Measurements from ENCODE around the gene ARRB2.

The ARRB2 gene

DNA sequence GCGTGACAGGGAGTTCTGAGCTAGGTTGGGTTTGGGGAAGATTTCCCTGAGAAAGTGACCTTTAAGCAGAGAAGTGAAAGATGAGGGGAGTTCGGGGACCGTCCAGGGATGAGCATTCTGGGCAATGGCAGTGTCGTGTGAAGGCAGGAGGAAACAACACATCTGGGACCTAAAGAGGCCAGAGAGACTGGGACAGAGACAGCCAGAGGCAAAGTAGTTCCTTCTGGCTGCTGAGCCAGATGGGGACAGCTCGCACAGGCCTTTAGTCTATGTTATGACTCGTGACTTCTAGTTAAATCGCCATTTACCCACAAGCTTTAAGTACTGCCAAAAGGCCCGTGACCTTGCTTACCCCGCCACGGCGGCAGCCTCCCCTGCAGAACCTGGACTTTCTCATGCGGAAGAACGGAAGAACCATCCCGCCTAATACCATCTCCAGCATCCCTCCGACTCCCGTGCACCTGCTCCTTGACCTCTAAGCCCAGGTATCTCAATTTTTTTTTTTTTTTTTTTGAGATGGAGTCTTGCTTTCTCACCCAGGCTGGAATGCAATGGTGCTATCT, 12.3 kb downstream of the ARRB2 start:
- 89 to 92% methylated on average over 16 of the region's 16 CpGs for WGBS, 2 experiments
- Histone ChIP-seq H3K4me1 (ENCODE audit: control insufficient read depth, insufficient read depth, low read length) (no peaks in the 10 kb centered on the region), H3K27ac (ENCODE audit: insufficient read depth, low read depth, low read length, poor library complexity, severe bottlenecking) (no peak overlapping the region), H3K36me3 (ENCODE audit: control insufficient read depth, insufficient read depth, low read length) (peaks cover 10% of the 10 kb centered on the region), H3K4me3 (ENCODE audit: insufficient read depth, low read depth, low read length) (no peak overlapping the region), H3K27me3 (ENCODE audit: control insufficient read depth, insufficient read depth, low read length, poor library complexity, severe bottlenecking) (no peaks in the 10 kb centered on the region), H3K9me3 (ENCODE audit: control insufficient read depth, low read length) (no peaks in the 10 kb centered on the region)

DNA sequence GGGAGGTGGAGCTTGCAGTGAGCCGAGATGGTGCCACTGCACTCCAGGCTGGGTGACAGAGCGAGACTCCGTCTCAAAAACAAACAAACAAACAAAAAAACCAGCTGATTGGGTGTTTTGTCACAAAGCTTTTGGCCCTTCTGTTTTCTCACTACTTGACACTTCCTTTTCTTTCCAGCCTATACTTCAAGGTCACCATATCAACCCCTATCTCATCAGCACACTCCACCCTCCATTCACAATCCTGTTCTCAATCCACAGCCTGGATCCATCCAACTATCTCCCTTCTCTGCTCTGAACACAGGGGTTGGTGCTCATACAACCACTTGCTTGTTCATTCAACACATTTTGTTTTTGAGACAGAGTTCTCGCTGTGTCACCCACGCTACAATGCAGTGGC, 14.2 kb downstream of the ARRB2 start:
- 85 to 90% methylated on average over 5 of the region's 5 CpGs for WGBS, 2 experiments
- H3K27me3 ChIP-seq (ENCODE audit: control insufficient read depth, insufficient read depth, low read length, poor library complexity, severe bottlenecking): no peaks in the 10 kb centered on the region

DNA sequence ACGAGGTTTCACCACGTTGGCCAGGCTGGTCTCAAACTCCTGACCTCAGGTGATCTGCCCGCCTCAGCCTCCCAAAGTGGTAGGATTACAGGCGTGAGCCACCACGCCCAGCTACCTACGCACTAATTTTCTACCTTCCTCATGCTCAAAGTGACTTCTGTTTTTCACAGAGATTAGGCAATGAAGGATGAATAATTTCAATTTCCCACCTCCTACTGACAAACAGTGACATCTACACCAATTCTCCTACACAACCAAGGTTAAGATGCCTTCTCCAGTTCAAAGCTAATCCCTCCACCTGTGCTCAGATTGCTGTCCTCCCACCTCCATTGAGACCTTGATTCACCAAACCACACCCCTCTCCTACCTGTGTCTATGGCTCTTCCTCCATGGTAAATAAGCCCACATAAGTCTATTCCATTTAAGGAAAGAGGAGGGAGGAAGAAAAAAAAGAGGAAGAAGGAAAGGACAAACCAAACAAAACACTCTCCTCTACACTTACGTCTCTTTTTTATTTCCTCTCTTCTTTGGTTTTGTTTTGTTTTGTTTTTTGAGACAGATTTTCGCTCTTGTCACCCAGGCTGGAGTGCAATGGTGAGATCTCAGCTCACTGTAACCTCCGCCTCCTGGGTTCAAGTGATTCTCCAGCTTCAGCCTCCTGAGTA, 15.3 kb downstream of the ARRB2 start:
- 84 to 90% methylated on average over 8 to 9 of the region's 9 CpGs for WGBS, 2 experiments

More for the DNA sequence above, 14.2 kb downstream of the ARRB2 start:
- Histone ChIP-seq H3K4me3 (ENCODE audit: insufficient read depth, low read depth, low read length) (no peak overlapping the region), H3K27ac (ENCODE audit: insufficient read depth, low read depth, low read length, poor library complexity, severe bottlenecking) (no peak overlapping the region), H3K4me1 (ENCODE audit: control insufficient read depth, insufficient read depth, low read length) (no peaks in the 10 kb centered on the region), H3K36me3 (ENCODE audit: control insufficient read depth, insufficient read depth, low read length) (no peaks in the 10 kb centered on the region), H3K9me3 (ENCODE audit: control insufficient read depth, low read length) (no peaks in the 10 kb centered on the region)

DNA sequence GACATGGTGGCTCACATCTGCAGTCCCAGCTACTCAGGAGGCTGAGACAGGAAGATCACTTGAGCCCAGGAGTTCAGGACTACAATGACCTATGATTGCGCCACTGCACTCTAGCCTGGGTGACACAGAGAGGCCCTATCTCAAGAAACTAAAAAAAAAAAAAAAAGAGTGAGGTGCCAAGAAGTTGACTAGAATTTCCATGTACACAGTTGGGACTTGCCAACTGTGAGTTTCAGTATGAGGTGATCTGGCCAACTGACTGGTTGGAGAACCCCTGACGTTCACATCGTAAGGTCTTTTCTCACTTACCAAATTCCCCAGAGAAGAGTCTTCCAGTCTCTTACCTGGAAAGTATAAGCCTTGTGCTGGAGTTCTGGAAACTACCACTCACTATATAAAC, 17.7 kb downstream of the ARRB2 start:
- no peaks in the 10 kb centered on the region for H3K9me3 ChIP-seq (ENCODE audit: control insufficient read depth, low read length)
- H3K27ac ChIP-seq (ENCODE audit: insufficient read depth, low read depth, low read length, poor library complexity, severe bottlenecking): no peak overlapping the region
- peaks cover 3% of the 10 kb centered on the region for H3K4me1 ChIP-seq (ENCODE audit: control insufficient read depth, insufficient read depth, low read length)
- WGBS, 2 experiments: 89 to 100% methylated on average over 2 of the region's 3 CpGs
- no peak overlapping the region for H3K4me3 ChIP-seq (ENCODE audit: insufficient read depth, low read depth, low read length)
- no peaks in the 10 kb centered on the region for H3K36me3 ChIP-seq (ENCODE audit: control insufficient read depth, insufficient read depth, low read length)
- no peaks in the 10 kb centered on the region for H3K27me3 ChIP-seq (ENCODE audit: control insufficient read depth, insufficient read depth, low read length, poor library complexity, severe bottlenecking)

More for the DNA sequence above, 15.3 kb downstream of the ARRB2 start:
- no peak overlapping the region for H3K27ac ChIP-seq (ENCODE audit: insufficient read depth, low read depth, low read length, poor library complexity, severe bottlenecking)
- no peaks in the 10 kb centered on the region for H3K4me1 ChIP-seq (ENCODE audit: control insufficient read depth, insufficient read depth, low read length)
- H3K27me3 ChIP-seq (ENCODE audit: control insufficient read depth, insufficient read depth, low read length, poor library complexity, severe bottlenecking): no peaks in the 10 kb centered on the region
- no peaks in the 10 kb centered on the region for H3K9me3 ChIP-seq (ENCODE audit: control insufficient read depth, low read length)
- no peaks in the 10 kb centered on the region for H3K36me3 ChIP-seq (ENCODE audit: control insufficient read depth, insufficient read depth, low read length)
- H3K4me3 ChIP-seq (ENCODE audit: insufficient read depth, low read depth, low read length): no peak overlapping the region

DNA sequence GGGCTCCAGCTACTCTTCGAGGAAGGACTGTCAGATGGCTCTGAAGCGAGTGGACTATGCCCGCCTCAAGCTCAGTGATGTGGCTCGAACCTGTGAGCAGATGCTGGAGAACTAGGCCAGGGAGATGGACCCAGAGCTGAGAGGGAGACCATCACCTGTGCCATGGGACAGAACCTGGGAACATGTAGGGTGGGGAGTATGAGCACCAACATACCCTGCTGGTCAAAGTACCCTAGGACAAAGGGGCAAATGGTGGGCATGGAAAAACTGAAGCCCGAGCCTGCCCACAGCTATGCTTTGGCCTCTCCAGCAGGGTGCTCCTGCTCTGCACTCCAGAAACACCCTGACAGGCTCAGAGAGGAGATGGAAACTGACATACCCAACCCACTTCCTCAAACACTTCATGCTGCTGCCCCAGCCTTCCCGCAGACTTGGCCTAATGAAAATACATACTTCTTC, 22.7 kb downstream of the ARRB2 start:
- H3K27ac ChIP-seq (ENCODE audit: insufficient read depth, low read depth, low read length, poor library complexity, severe bottlenecking): no peak overlapping the region
- peaks cover 3% of the 10 kb centered on the region for H3K4me1 ChIP-seq (ENCODE audit: control insufficient read depth, insufficient read depth, low read length)
- 95 to 97% methylated on average over 6 of the region's 6 CpGs for WGBS, 2 experiments
- no peaks in the 10 kb centered on the region for H3K36me3 ChIP-seq (ENCODE audit: control insufficient read depth, insufficient read depth, low read length)
- no peaks in the 10 kb centered on the region for H3K9me3 ChIP-seq (ENCODE audit: control insufficient read depth, low read length)
- H3K27me3 ChIP-seq (ENCODE audit: control insufficient read depth, insufficient read depth, low read length, poor library complexity, severe bottlenecking): peaks cover 24% of the 10 kb centered on the region
- H3K4me3 ChIP-seq (ENCODE audit: insufficient read depth, low read depth, low read length): no peak overlapping the region

DNA sequence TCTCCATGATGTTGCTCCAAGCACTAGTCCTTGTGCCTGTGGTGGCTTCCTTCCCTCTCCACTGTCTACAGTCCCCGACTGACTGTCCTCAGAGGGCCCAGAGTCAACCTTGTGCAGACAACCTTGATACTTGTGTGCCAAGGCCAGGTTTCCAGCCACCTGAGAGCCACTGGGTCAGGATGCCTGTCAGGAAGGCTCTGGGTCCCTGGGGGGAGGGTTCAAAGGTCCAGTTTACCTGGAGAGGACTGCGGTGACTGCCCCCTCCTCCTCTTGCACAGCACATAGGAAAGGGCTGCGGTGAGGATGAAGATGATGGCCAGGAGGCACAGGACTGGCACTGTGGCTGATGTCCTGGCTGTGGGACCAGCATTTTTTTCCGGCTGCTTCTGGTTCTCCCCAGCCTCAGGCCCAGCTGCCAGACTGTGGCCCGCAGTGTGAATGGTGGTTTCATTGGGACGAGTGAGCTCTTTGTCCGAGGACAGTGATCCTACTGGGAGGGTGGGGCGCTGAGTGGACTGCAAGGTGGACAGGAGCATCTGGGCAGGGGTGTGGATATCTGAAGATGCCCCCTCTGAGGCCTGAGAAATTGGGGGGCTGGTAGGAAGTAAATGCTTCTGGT, 24.5 kb downstream of the ARRB2 start:
- Histone ChIP-seq H3K27me3 (ENCODE audit: control insufficient read depth, insufficient read depth, low read length, poor library complexity, severe bottlenecking) (peaks cover 43% of the 10 kb centered on the region), H3K4me3 (ENCODE audit: insufficient read depth, low read depth, low read length) (no peak overlapping the region), H3K36me3 (ENCODE audit: control insufficient read depth, insufficient read depth, low read length) (no peaks in the 10 kb centered on the region), H3K4me1 (ENCODE audit: control insufficient read depth, insufficient read depth, low read length) (peaks cover 3% of the 10 kb centered on the region), H3K9me3 (ENCODE audit: control insufficient read depth, low read length) (no peaks in the 10 kb centered on the region), H3K27ac (ENCODE audit: insufficient read depth, low read depth, low read length, poor library complexity, severe bottlenecking) (no peak overlapping the region)
- WGBS, 2 experiments: 87 to 89% methylated on average over 8 of the region's 8 CpGs

DNA sequence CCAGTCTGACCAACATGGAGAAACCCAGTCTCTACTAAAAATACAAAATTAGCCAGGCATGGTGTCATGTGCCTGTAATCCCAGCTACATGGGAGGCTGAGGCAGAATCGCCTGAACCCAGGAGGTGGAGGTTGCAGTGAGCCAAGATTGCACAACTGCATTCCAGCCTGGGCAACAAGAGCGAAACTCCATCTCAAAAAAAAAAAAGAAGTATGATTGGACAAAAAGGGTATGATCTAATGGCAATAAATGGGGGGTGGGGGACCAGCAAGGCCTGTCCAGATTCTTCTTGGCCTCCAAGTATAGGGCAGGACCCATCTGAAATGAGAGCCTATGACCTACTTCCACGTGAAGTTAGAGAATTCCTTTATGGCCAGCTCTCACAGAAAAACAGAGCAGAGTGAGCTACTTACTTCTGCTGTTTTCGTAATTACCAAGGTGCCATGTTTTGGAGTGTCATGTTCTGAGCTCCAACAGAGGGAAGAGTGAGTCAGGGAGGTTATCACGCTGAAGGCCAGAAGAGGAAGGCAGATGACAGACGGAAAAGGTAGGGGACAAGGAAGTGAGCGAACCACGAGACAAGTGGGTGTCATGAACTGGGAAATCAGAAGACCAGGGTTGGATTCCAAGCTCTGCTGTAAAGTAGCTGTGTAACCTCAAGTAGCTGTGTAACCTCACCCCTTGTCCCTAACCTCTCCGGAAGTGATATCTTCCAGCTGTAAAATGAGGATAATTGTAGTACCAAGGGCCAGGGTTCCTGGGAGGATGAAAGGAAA, 25.6 kb downstream of the ARRB2 start:
- WGBS, 2 experiments: 79 to 82% methylated on average over 9 of the region's 9 CpGs
- Histone ChIP-seq H3K27me3 (ENCODE audit: control insufficient read depth, insufficient read depth, low read length, poor library complexity, severe bottlenecking) (peaks cover 54% of the 10 kb centered on the region), H3K27ac (ENCODE audit: insufficient read depth, low read depth, low read length, poor library complexity, severe bottlenecking) (no peak overlapping the region), H3K4me1 (ENCODE audit: control insufficient read depth, insufficient read depth, low read length) (peaks cover 3% of the 10 kb centered on the region), H3K4me3 (ENCODE audit: insufficient read depth, low read depth, low read length) (no peak overlapping the region), H3K36me3 (ENCODE audit: control insufficient read depth, insufficient read depth, low read length) (no peaks in the 10 kb centered on the region), H3K9me3 (ENCODE audit: control insufficient read depth, low read length) (no peaks in the 10 kb centered on the region)

DNA sequence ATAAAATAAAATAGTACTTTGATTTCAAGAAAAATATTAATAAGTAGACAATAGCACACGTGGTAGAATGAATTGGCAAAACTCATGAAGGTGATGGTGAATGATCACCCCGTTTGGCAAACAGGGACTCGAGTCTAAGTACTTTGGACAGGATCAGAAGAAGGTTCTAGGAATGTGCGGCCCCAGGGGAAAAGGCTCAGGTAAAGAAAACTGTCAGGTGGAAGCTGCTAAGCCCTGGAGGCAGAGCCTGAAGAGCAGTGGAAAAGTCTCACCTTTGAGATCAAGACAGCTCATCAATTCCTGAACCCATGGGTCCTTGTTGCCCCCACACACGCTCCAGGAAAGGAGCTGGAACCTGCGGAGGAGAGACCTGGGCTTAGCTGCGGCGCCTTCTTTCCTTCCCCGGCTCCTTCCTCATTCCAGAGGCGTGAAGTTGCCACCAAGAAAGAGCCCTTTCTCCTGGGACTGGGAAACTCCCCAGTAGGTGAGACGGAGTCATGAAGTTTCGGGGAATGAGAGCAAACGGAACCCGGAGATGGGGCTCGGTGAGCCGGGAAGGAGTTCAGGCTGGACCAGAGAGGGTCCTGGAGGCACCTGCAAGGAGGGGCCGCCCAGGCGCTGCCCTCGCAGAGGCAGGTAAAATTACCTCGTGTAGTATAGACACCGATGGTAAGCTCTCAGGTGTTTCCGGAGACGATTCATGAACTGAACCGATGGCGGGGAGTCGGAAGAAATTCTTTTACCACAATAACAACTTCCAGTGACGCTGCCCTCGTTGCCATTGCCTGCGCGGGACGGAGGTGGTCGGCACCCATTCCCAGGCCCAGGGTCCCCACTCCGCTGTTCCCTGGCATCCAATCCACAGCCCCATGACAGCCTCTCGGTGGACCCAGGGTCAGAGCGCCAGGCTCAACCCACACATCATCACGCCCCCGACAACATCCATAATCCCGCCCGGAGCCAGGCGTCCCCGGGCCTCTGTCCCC, 28.0 kb downstream of the ARRB2 start:
- peaks cover 77% of the 10 kb centered on the region for H3K27me3 ChIP-seq (ENCODE audit: control insufficient read depth, insufficient read depth, low read length, poor library complexity, severe bottlenecking)
- H3K9me3 ChIP-seq (ENCODE audit: control insufficient read depth, low read length): no peaks in the 10 kb centered on the region
- 14 to 15% methylated on average over 41 of the region's 41 CpGs for WGBS, 2 experiments
- H3K36me3 ChIP-seq (ENCODE audit: control insufficient read depth, insufficient read depth, low read length): no peaks in the 10 kb centered on the region
- no peaks in the 10 kb centered on the region for H3K4me1 ChIP-seq (ENCODE audit: control insufficient read depth, insufficient read depth, low read length)
- no peak overlapping the region for H3K27ac ChIP-seq (ENCODE audit: insufficient read depth, low read depth, low read length, poor library complexity, severe bottlenecking)
- H3K4me3 ChIP-seq (ENCODE audit: insufficient read depth, low read depth, low read length): peak overlapping the region; percentile 44

DNA sequence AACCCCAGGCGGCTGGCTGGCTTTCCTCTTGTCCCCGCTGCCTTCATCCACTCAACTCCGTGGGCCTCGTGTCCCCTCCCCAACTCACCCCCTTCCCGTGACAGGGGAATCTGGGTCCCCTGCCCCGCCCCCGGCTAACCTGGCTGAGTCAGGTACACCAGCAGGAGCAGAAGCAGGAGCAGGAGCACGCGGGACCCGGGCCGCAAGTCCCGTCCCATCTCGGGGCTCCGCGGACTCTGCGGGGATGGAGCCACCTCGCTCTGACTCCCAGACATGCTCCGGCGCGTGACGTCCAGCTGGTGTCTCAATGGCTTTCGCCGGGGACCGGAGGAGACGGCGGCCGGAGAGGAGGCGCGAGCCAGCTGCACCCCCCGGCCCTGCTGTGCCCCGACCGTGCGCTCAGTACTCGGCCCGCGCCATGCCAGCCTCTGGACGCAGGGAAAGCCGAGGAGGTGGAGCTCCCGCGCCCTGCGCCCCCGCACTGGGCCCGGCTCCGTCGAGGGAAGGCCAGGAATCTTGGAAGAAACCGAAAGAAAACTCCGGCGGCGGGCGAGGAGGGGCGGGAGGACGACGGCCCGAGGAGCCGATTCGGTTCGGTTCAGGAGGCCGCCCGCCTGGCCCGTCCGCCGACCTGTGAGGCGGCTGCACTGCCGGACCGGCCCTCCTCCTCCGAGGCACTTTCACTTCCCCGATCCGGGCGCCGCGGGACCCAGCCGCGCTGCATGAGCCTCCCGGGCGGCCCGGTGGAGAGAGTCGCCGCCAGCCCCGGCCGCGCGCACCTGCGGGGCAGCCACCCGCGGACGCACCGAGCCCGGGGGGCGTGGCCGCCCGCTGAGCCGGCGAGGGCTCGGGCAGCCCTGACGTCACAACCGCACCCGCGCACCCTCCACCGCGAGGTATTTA, 28.9 kb downstream of the ARRB2 start, which contains the start of the genes CXCL16 and ZMYND15:
CXCL16 (minus strand) TSS at position 807 of the 903 bp plus-strand sequence; CDS start at position 218, 589 bp downstream.
ZMYND15 (plus strand) TSS at position 712 of the 903 bp plus-strand sequence. CDS start 716 bp downstream, outside the sequence.
- WGBS, 2 experiments: 1% methylated on average over 100 of the region's 100 CpGs
- Histone ChIP-seq H3K27ac (ENCODE audit: insufficient read depth, low read depth, low read length, poor library complexity, severe bottlenecking) (no peak within 1 kb of the TSS), H3K9me3 (ENCODE audit: control insufficient read depth, low read length) (no peaks in the 10 kb centered on the region), H3K27me3 (ENCODE audit: control insufficient read depth, insufficient read depth, low read length, poor library complexity, severe bottlenecking) (peaks cover 87% of the 10 kb centered on the region), H3K36me3 (ENCODE audit: control insufficient read depth, insufficient read depth, low read length) (no peaks in the 10 kb centered on the region), H3K4me1 (ENCODE audit: control insufficient read depth, insufficient read depth, low read length) (no peaks in the 10 kb centered on the region), H3K4me3 (ENCODE audit: insufficient read depth, low read depth, low read length) (peak within 1 kb of the TSS; percentile 44)

All from ectodermal cell (in vitro differentiated cells).